ENCODE results near the gene SERTM1.

SERTM1 gene

GRCh38 chr13:36712290-36712689, 38.5 kb downstream of the SERTM1 start:
- no peak for DNase-seq (ENCODE audit: low read depth)

GRCh38 chr13:36712770-36713169, 39.0 kb downstream of the SERTM1 start:
- no peak for DNase-seq (ENCODE audit: low read depth)

GRCh38 chr13:36713887-36714286, 40.1 kb downstream of the SERTM1 start:
- DNase-seq (ENCODE audit: low read depth), result no peak

GRCh38 chr13:36715841-36716240, 42.0 kb downstream of the SERTM1 start:
- DNase-seq (ENCODE audit: low read depth), result no peak

GRCh38 chr13:36717017-36717416, 43.2 kb downstream of the SERTM1 start:
- DNase-seq (ENCODE audit: low read depth), result no peak

- no peak for DNase-seq (ENCODE audit: low read depth)
Observed at GRCh38 chr13:36717966-36718545, 44.2 kb downstream of the SERTM1 start.

GRCh38 chr13:36718686-36719085, 44.9 kb downstream of the SERTM1 start:
- DNase-seq (ENCODE audit: low read depth), result no peak

- no peak for DNase-seq (ENCODE audit: low read depth)
Observed at GRCh38 chr13:36724141-36724540, 50.3 kb downstream of the SERTM1 start.

- no peak for DNase-seq (ENCODE audit: low read depth)
Observed at GRCh38 chr13:36725936-36726335, 52.1 kb downstream of the SERTM1 start.

- no peak for DNase-seq (ENCODE audit: low read depth)
Observed at GRCh38 chr13:36728006-36728405, 54.2 kb downstream of the SERTM1 start.

GRCh38 chr13:36736119-36736726, 62.4 kb downstream of the SERTM1 start:
- DNase-seq (ENCODE audit: low read depth), result peak; percentile 2

- DNase-seq (ENCODE audit: low read depth), result no peak
Observed at GRCh38 chr13:36737524-36738083, 63.8 kb downstream of the SERTM1 start.

- DNase-seq (ENCODE audit: low read depth), result no peak
Observed at GRCh38 chr13:36745436-36745835, 71.6 kb downstream of the SERTM1 start.

- DNase-seq (ENCODE audit: low read depth), result no peak
Observed at GRCh38 chr13:36746051-36746450, 72.2 kb downstream of the SERTM1 start.
